Measurements from ENCODE around the gene RERE. TPM values are rescaled to one million over a fixed set of nuclear protein-coding genes. Genes with fewer than 3 reads are reported as not detected.

The RERE gene
- total RNA-seq, 1 donor, result 55.0 TPM

- peaks cover 82% of the 10 kb centered on the region for H3K79me2 ChIP-seq (ENCODE audit: insufficient read depth, low read length)
- H2AFZ ChIP-seq (ENCODE audit: low read length), result no peak overlapping the region
- H3K36me3 ChIP-seq (ENCODE audit: insufficient read depth, low read length), result peaks cover 31% of the 10 kb centered on the region
- H3K4me2 ChIP-seq (ENCODE audit: insufficient read depth, low read length), result no peak overlapping the region
- H3K9me3 ChIP-seq (ENCODE audit: low read depth, low read length), result no peaks in the 10 kb centered on the region
- H3K4me1 ChIP-seq (ENCODE audit: insufficient read depth, low read length), result peaks cover 31% of the 10 kb centered on the region
- H3K27me3 ChIP-seq (ENCODE audit: insufficient read depth, low read length), result no peaks in the 10 kb centered on the region
- no peaks in the 10 kb centered on the region for H4K20me1 ChIP-seq (ENCODE audit: insufficient read depth, low read length)
- no peak for TF ChIP-seq CTCF (IDR thresholded peaks at IDR 0.05; ENCODE audit: extremely low read depth, low read depth, low read length)
- DNase-seq (ENCODE audit: insufficient read length, low spot score, missing footprints), result no peak
- H3K4me3 ChIP-seq (ENCODE audit: insufficient read depth, low read length), result no peak overlapping the region
- H3K27ac ChIP-seq (ENCODE audit: low read depth, low read length), result peak overlapping the region; percentile 50
Observed at GRCh38 chr1:8404460-8405370, 412.7 kb downstream of the RERE start.

GRCh38 chr1:8402109-8402710, 415.2 kb downstream of the RERE start:
- H3K9me3 ChIP-seq (ENCODE audit: low read depth, low read length), result no peaks in the 10 kb centered on the region
- H3K36me3 ChIP-seq (ENCODE audit: insufficient read depth, low read length), result peaks cover 28% of the 10 kb centered on the region
- no peak for DNase-seq (ENCODE audit: insufficient read length, low spot score, missing footprints)
- no peak overlapping the region for H2AFZ ChIP-seq (ENCODE audit: low read length)
- H3K4me2 ChIP-seq (ENCODE audit: insufficient read depth, low read length), result no peak overlapping the region
- H3K27ac ChIP-seq (ENCODE audit: low read depth, low read length), result peak overlapping the region; percentile 33
- no peaks in the 10 kb centered on the region for H3K27me3 ChIP-seq (ENCODE audit: insufficient read depth, low read length)
- H3K4me3 ChIP-seq (ENCODE audit: insufficient read depth, low read length), result no peak overlapping the region
- H3K4me1 ChIP-seq (ENCODE audit: insufficient read depth, low read length), result peaks cover 27% of the 10 kb centered on the region
- H3K79me2 ChIP-seq (ENCODE audit: insufficient read depth, low read length), result peaks cover 78% of the 10 kb centered on the region
- TF ChIP-seq CTCF (IDR thresholded peaks at IDR 0.05; ENCODE audit: extremely low read depth, low read depth, low read length), result no peak
- H4K20me1 ChIP-seq (ENCODE audit: insufficient read depth, low read length), result no peaks in the 10 kb centered on the region

DNA sequence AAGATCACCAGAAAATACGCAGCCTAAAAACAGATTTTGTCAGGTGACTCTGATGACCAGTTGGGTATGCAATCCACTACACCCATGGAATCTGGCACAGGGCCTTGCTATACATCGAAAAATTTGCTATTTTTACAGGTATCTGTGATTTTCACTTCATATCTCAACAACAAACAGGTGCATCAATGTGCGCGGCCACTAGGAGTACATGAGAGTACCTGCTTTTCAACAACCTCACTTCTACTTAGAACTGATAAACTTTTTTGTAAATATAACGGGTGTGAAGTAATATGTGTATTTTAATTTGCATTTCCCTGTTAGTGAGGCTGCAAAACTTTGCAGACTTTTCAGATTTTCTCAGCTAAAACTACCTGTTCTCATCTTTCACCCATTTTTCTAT, 418.8 kb downstream of the RERE start:
- Histone ChIP-seq H3K9me3 (ENCODE audit: low read depth, low read length) (no peaks in the 10 kb centered on the region), H3K4me2 (ENCODE audit: insufficient read depth, low read length) (no peak overlapping the region), H3K27ac (ENCODE audit: low read depth, low read length) (peak overlapping the region; percentile 98), H4K20me1 (ENCODE audit: insufficient read depth, low read length) (no peaks in the 10 kb centered on the region), H3K4me1 (ENCODE audit: insufficient read depth, low read length) (peaks cover 52% of the 10 kb centered on the region), H3K27me3 (ENCODE audit: insufficient read depth, low read length) (no peaks in the 10 kb centered on the region), H3K36me3 (ENCODE audit: insufficient read depth, low read length) (peaks cover 17% of the 10 kb centered on the region), H3K4me3 (ENCODE audit: insufficient read depth, low read length) (no peak overlapping the region), H3K79me2 (ENCODE audit: insufficient read depth, low read length) (peaks cover 59% of the 10 kb centered on the region), H2AFZ (ENCODE audit: low read length) (no peak overlapping the region)
- TF ChIP-seq CTCF (IDR thresholded peaks at IDR 0.05; ENCODE audit: extremely low read depth, low read depth, low read length), result no peak
- no peak for DNase-seq (ENCODE audit: insufficient read length, low spot score, missing footprints)

DNA sequence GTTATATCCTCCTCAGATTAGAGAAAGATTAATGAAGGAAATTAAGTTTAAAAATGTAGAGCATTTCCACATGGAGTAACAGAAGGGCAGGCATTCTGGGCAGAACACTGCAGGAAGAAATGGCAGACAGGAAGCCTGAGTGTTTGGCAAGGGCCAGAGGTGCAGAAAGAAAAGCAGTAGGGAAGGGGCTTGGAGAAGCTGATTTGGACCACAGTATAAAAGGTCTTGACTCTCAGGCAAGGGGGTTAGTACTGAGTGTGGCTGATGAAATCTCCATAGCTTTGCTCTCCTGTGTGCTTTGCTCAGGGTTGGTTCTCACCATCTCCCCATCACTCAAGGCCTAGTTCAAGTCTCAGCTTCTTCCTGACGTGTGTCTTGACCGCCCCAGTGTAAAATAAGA, 419.4 kb downstream of the RERE start:
- Histone ChIP-seq H3K9me3 (ENCODE audit: low read depth, low read length) (no peaks in the 10 kb centered on the region), H3K4me2 (ENCODE audit: insufficient read depth, low read length) (peak overlapping the region; percentile 73), H2AFZ (ENCODE audit: low read length) (no peak overlapping the region), H3K27me3 (ENCODE audit: insufficient read depth, low read length) (no peaks in the 10 kb centered on the region), H3K4me1 (ENCODE audit: insufficient read depth, low read length) (peaks cover 55% of the 10 kb centered on the region), H3K36me3 (ENCODE audit: insufficient read depth, low read length) (peaks cover 22% of the 10 kb centered on the region), H3K27ac (ENCODE audit: low read depth, low read length) (peak overlapping the region; percentile 98), H4K20me1 (ENCODE audit: insufficient read depth, low read length) (no peaks in the 10 kb centered on the region), H3K4me3 (ENCODE audit: insufficient read depth, low read length) (no peak overlapping the region), H3K79me2 (ENCODE audit: insufficient read depth, low read length) (peaks cover 59% of the 10 kb centered on the region)
- no peak for DNase-seq (ENCODE audit: insufficient read length, low spot score, missing footprints)
- no peak for TF ChIP-seq CTCF (IDR thresholded peaks at IDR 0.05; ENCODE audit: extremely low read depth, low read depth, low read length)

All from osteoblast (primary cell).